Activated CD8-positive, alpha-beta memory T cell treated with anti-CD3 and anti-CD28 coated beads, Interleukin-2, amount 50 U/mL, for 24 hours (primary cell): ENCODE results near the gene GTF3A.
"Not testable (repeated sequence)": the region's sequence is repeated elsewhere in the genome, so short reads cannot be mapped to it uniquely, and the experiment has no call there.

Experiments
- DNase-seq: peaks from one replicate; pipeline ENCODE4 v3.0.0-alpha.2; 2020; ENCODE audit errors: extremely low read depth

Gene GTF3A

GRCh38 chr13:27424246-27425157 is at the start of gene GTF3A:
GTF3A (plus strand) TSS chr13:27424619.
- peak; percentile 57 for DNase-seq

DNA sequence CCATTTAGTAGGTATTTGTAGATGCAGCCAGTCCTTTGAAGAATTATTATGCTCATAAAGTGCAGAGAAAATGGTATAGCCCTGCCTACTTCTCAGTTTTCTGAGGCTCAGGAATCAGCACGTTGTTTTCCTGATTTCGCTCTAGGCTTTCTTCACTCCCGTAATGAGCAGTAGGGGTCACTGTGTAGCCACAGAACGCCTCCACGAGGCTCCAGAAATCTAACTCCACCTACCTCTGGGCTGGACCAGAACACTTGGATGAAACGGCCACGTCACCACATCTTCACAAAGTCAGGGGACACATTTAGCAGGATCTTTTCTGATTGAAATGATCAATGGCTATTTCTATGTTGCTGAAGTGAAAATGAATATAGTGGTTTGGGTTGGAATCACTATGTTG is 49.8 kb upstream of the GTF3A start:
- DNase-seq: peak; percentile 14

- peak; percentile 20 for DNase-seq
These were observed 48.6 kb upstream of the GTF3A start for GRCh38 chr13:27375686-27376326.

DNA sequence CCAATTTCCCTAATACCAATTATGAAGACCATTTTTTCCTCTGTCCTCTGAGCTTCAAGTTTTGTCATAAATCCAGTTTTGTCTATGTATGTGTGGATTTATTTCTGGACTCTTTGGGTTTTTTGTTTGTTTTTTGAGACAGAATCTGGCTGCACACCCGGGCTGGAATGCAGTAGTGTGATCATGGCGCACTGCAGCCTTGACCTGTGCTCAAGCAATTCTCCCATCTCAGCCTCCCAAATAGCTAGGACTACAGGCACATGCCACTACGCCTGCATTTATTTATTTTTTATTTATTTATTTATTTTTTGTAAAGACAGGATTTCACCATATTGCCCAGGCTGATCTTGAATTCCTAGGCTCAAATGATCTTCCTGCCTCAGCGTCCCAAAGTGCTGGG is 45.3 kb upstream of the GTF3A start:
- no peak for DNase-seq

- peak; percentile 18 for DNase-seq
These were observed 44.5 kb upstream of the GTF3A start for GRCh38 chr13:27379694-27380641.

DNA sequence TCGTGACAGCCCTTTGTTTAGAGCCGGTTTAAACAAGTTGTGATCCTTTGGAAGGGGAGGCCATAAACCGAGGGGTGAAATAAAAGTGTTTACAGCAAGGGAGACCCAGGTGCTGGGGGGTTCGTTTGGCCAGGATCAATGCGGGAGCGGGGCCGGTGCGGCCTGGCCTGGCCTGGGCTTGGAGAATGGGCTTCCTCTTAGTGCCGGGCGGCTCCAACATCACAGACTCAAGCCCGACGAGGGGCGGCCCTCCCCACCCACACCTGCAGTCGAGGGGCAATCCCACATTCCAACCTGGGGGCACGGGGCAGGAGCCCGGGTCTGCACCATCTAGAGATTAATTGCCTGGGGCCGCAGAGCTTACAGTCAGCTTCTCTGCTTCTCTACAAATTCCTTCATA is 42.8 kb upstream of the GTF3A start:
- no peak for DNase-seq

DNA sequence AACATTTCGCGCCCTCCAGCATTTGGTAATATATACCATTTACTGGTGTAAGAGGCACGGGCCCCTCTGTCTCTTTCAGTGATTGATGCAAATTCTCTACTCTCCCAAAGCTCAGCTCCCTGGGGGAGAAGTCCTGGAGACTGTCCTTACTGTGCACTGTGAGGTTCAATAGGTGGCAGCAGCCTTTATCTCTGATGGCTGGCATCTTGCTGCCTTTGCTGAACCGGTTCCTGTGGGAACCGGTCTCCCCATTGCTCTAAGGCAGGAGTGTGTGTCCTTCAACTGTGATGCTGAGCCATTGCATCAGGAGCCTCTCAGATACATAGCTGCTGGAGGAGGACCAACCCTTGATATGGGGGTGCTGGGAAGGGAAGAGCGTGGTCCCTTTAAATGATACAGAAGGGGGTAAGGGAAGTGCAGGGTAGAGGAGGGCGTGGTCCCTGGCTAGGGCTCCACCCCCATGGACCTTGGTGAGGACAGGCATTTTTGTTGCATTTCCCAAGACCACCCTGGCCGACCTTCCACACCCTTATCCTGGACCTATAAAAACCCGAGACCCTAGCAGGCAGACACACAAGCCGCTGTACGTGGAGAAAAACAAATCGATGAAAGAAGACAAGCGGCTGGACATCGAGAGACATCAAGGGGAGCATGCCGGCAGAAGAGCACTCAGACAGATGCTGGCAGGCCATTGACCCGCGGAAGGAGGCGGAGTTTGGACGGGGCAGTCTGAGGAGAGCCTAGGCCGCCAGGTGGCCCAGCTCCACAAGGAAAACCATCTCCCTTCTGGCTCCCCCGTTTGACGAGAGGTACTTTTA is 41.1 kb upstream of the GTF3A start:
- no peak for DNase-seq

GRCh38 chr13:27384285-27384684 is 40.1 kb upstream of the GTF3A start:
- DNase-seq: no peak

- no peak for DNase-seq
These were observed 36.2 kb upstream of the GTF3A start for GRCh38 chr13:27388241-27388640.

GRCh38 chr13:27389891-27390290 is 34.5 kb upstream of the GTF3A start:
- DNase-seq: no peak

GRCh38 chr13:27391471-27391870 is 32.9 kb upstream of the GTF3A start:
- no peak for DNase-seq

- no peak for DNase-seq
These were observed 31.3 kb upstream of the GTF3A start for GRCh38 chr13:27393101-27393500.

DNA sequence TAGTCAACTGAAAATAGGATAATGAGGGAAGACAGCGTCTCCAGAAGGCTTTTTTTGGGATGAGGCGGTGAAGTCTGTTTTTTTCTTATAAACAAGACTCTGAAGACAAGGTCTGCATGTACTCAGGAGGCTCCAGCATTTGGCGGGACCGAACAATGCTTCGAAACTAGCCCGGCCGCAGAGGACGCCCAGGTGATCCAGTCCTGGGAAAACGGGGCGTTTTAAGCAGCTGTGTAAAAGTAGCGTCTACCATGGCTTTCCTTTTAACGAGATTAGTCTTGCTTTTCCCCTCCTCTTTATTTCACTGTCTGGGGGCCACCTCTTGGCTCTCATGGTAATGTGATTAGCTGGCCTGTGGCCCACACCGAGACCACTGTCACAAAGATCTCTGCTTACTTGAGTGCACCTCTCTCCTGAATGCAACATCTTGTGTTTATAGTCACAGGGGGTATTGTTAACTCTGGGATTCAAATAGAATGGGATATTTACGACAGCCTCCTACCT is 29.4 kb upstream of the GTF3A start:
- DNase-seq: no peak

GRCh38 chr13:27396252-27396846 is 28.1 kb upstream of the GTF3A start:
- no peak for DNase-seq

- DNase-seq: no peak
These were observed 26.1 kb upstream of the GTF3A start for GRCh38 chr13:27398360-27398759.

DNA sequence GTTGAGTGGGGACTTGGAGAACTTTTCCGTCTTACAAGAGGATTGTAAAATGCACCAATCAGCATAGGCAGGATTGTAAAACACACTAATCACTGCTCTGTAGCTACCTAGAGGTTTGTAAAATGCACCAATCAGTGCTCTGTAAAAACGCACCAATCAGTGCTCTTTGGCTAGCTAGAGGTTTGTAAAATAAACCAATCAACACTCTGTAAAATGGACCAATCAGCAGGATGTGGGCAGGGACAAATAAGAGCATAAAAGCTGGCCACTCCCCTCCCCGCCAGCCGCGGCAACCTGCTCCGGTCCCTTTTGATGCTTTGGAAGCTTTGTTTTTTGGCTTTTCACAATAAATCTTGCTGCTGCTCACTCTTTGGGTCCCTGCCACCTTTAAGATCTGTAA is 24.0 kb upstream of the GTF3A start:
- DNase-seq: not testable (repeated sequence)

DNA sequence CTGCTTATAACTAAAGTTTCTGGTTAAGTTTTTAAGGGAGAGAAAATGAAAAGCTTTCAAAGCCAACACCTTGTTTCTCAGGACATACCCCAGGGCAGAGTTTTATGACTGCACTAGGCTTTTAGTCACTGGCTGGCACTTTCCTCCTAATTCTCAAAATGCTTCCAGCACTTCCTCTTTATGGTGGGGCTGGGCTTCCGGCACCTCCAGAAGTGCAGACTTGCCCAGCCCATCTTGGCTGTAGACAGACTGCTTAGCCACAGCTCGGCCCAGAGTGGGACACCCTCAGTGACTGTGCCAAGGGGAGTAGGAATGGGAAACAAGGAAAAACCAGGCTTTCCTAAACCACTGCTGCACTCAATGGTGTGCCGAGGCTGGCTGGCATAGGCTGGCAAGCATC is 23.2 kb upstream of the GTF3A start:
- DNase-seq: no peak

DNA sequence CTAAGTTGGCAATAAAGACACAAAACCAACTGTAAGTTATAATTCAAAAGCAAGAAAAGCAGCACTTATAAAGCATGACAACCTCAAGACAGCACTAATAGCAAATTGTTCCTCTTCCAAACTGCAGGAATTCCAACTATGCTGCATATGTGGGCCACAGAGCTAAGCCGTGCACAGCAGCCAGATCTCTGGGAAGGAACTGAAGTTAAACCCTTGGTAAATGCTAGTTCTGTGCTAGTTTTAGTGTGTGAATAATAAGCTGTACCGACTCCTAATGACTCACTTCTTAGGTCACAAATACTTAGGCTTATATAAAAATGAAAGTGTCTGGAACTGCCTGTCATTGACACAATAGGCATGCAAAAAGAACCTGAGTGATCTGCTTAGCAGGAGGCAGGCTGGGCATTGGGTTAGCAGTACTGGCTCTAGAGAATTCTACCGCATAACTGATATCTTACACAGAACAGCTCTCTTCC is 21.2 kb upstream of the GTF3A start:
- DNase-seq: no peak

GRCh38 chr13:27403727-27404385 is 20.6 kb upstream of the GTF3A start:
- no peak for DNase-seq

DNA sequence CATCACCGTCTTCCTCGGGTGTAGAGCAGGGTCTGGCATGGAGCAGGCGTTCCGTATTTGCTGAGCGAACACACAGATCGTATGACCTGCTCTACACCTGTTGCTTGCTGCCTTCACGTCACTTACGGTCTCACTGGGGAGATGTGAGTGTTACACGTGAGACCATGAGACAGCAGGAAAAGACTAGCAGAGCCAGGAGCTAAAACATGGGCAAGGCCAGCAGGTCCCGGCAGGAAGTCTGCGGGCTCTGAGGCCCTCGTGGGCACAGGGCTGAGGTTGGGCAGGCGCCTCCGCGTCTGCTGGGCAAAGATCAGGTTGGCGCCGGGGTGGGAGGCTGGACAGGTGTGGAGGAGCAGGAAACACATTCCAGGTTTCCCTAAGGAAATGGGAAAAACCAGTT is 19.7 kb upstream of the GTF3A start:
- no peak for DNase-seq
